Fibroblast of the conjunctiva (primary cell): ENCODE measurements around the gene MAT2A.
A peak's percentile ranks its signal among the peaks of the same experiment; 100 is the strongest.
"Not testable (repeated sequence)": the region's sequence is repeated elsewhere in the genome, so short reads cannot be mapped to it uniquely, and the experiment has no call there.

Experiments used
- DNase-seq: peaks from one replicate; pipeline ENCODE4 v3.0.0-alpha.2; 2010; ENCODE audit warnings: low read depth

The MAT2A gene

GRCh38 chr2:85547859-85548607, 9.1 kb downstream of the MAT2A start:
- no peak for DNase-seq

- no peak for DNase-seq
These were observed 9.6 kb downstream of the MAT2A start for GRCh38 chr2:85548608-85548900.

- DNase-seq: no peak
These were observed 10.1 kb downstream of the MAT2A start for GRCh38 chr2:85549095-85549494.

DNA sequence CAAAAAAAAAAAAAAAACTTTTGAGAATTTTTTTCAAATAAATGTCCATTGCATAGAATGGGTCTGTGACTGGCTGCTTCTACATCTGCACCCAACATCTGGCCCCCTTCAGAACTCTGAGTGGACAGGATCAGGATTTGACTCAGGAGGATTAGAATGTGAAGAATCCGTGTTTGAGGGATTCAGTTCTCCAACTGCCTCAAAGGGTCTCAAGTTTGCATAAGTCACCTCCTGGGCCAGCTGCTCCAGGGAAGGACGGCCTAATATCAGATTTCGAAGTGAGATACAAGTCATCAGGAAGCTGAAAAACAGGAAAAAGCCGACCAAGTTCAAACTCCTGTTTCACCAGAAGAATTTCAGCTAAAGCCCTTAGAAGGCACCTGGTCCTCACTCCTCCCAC, 10.9 kb downstream of the MAT2A start:
- DNase-seq: peak; percentile 75

GRCh38 chr2:85550486-85550885, 11.5 kb downstream of the MAT2A start:
- DNase-seq: no peak

- DNase-seq: peak; percentile 61
These were observed 13.0 kb downstream of the MAT2A start for GRCh38 chr2:85551698-85552678.

DNA sequence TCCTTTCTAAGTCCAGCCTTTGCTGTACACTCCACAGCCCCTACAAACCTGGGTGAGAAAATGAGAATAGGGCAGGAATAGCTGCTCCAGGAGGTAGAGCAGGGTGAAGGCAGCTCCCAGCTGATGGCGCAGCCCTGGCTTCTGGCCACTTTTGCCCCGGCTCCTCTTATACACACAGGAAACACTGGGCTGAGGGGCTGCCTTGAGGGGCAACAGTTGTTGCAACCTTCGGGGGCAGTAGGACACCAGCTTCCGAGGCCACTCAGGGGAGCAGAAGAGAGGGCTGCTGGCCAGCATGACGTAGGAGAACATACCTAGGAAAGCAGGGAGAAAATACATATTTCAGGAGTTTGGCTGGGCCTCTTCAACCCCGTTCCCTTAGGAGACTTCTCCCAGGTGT, 14.2 kb downstream of the MAT2A start:
- no peak for DNase-seq

GRCh38 chr2:85554980-85555612, 16.1 kb downstream of the MAT2A start:
- no peak for DNase-seq

GRCh38 chr2:85557130-85557529, 18.2 kb downstream of the MAT2A start:
- no peak for DNase-seq

DNA sequence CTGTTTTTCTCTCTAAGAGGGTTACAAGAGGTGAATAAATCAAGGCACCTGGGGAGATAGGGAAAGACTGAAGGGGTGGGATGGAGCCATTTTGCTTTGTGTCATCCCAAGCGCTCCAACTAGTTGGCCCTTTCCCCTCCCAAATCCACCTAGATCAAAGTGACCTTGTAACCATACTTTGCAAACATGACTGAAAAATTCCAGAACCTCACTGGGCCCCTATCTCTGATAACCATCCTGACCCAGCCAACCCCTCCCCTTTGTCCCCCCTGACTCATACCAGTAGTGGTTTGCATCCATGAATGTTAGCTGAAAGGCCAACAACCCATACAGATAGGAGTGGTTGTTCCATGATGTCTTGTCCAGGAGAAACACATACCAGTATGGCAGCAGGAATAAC, 19.2 kb downstream of the MAT2A start:
- DNase-seq: no peak

DNA sequence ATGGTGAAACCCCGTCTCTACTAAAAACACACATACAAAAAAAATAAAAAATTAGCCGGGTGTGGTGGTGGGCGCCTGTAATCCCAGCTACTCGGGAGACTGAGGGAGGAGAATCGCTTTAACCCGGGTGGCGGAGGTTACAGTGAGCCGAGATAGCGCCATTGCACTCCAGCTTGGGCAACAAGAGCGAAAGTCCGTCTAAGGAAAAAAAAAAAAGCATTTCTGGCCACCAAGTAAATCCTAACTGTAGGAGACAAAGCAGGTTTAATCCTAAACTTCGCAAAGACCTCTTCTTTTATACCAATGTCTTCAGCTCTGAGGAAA, 21.4 kb downstream of the MAT2A start:
- not testable (repeated sequence) for DNase-seq

DNA sequence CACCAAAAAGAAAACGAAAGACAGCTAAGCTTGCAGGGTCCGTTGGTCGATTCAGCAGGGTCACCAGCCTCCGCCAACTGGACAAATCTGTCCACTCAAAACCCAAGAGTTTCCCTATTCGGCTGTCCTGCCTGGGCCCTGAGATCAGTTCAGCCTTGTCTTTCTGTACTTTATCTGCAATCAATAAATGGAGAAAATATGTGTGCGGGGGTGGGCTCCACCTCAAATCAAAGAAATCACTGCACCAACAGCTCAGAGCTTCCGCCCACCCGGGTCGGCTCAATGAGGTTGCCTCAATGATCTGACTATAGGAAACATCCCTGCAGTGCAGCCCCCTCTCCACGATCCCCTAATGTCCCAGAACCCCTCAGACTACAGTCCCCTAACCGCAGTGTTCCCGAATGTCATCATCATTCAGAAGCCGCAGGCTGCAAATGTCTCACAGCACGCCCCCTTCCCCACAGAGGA, 21.9 kb downstream of the MAT2A start:
- DNase-seq: no peak

GRCh38 chr2:85561280-85562212, 22.6 kb downstream of the MAT2A start, which contains the start of gene GGCX:
GGCX (minus strand) TSS chr2:85561493; CDS start chr2:85561428, 65 bp downstream.
- peak; percentile 80 for DNase-seq

GRCh38 chr2:85564144-85564563, 25.2 kb downstream of the MAT2A start:
- no peak for DNase-seq

- no peak for DNase-seq
These were observed 27.3 kb downstream of the MAT2A start for GRCh38 chr2:85566265-85566664.

- no peak for DNase-seq
These were observed 36.8 kb downstream of the MAT2A start for GRCh38 chr2:85575739-85576138.

- no peak for DNase-seq
These were observed 38.1 kb downstream of the MAT2A start for GRCh38 chr2:85577063-85577385.

GRCh38 chr2:85577386-85578242, 38.6 kb downstream of the MAT2A start, which contains the start of gene VAMP8:
VAMP8 (plus strand) TSS chr2:85577586; CDS start chr2:85577647, 61 bp downstream.
- DNase-seq: no peak

DNA sequence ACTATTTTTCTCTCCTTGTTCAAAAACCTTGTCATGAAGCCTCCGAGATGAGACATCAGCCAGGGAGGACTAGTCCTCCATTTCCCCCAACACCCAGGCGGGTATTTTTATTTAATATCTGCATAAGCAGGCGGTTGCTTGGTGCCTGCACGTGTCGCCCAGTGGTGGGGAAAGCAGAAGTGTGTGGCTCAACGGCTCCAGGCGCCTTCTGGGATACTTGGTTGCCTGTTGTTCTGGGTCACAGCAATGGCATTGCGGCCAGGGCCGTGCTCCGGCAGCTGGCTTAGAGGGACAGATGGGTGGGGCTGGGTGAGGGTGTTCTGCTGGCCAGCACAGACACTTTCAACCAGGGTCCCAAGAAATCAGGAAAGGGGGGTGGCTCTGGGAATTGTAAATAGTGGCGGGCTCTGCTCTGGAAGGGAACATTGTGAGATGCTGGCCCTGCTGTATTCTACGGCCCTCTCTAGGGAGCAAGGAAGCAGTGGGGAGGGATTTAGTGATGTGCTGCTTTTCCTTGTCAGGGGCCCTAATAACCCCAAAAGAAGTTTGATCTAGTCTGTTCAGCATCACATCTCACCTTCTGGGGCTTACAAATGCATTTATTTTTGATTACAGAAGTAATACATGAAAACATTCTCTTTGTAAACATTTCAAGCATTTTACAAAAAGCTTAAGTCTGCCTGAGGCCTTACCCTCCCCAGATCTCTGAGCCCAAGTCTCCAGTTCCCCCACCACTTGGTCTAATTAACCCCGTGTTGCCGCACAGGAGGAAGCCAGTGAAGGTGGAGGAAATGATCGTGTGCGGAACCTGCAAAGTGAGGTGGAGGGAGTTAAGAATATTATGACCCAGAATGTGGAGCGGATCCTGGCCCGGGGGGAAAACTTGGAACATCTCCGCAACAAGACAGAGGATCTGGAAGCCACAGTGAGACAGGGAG, 39.5 kb downstream of the MAT2A start:
- no peak for DNase-seq
